Measurements from ENCODE around the gene TMEM107.

The TMEM107 gene

GRCh38 chr17:8149419-8150193 is 26.6 kb downstream of the TMEM107 start:
- no peak overlapping the region for H2AFZ ChIP-seq
- no peak overlapping the region for H3K4me2 ChIP-seq (ENCODE audit: low read length)
- no peaks in the 10 kb centered on the region for H3K27me3 ChIP-seq (ENCODE audit: control insufficient read depth, insufficient read depth, low read length)
- H3K9me3 ChIP-seq (ENCODE audit: control insufficient read depth, low read length): no peaks in the 10 kb centered on the region
- TF ChIP-seq CTCF (IDR thresholded peaks at IDR 0.05): no peak
- H3K9ac ChIP-seq: no peak overlapping the region
- no peak overlapping the region for H3K27ac ChIP-seq
- no peak overlapping the region for H3K4me3 ChIP-seq (ENCODE audit: low read depth, low read length)
- peaks cover 27% of the 10 kb centered on the region for H3K4me1 ChIP-seq
- peaks cover 44% of the 10 kb centered on the region for H3K79me2 ChIP-seq
- no peaks in the 10 kb centered on the region for H3K36me3 ChIP-seq (ENCODE audit: control insufficient read depth, insufficient read depth, low read length)

DNA sequence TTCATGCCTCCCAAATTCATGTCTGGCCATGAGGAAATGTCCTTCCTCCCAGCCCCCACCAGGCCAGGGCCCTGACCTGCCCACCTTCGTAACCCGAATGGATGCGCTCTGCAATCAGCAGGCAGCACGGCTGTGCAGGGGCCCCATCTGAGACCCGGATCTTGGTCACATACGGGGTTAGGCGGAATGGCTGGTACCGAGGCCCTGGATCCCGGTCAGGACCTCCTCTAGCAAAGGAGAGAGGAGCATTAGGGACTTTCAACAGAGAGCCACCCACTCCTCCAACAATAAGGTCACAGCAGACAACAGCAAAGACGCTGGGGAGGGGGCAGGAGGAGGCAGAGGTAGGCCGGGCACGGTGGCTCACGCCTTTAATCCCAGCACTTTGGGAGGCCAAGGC is 27.6 kb downstream of the TMEM107 start:
- Histone ChIP-seq H3K4me1 (peaks cover 25% of the 10 kb centered on the region), H3K4me3 (ENCODE audit: low read depth, low read length) (no peak overlapping the region), H3K36me3 (ENCODE audit: control insufficient read depth, insufficient read depth, low read length) (no peaks in the 10 kb centered on the region), H3K9me3 (ENCODE audit: control insufficient read depth, low read length) (no peaks in the 10 kb centered on the region), H2AFZ (no peak overlapping the region), H3K79me2 (peaks cover 43% of the 10 kb centered on the region), H3K9ac (no peak overlapping the region), H3K27ac (no peak overlapping the region), H3K4me2 (ENCODE audit: low read length) (no peak overlapping the region), H3K27me3 (ENCODE audit: control insufficient read depth, insufficient read depth, low read length) (no peaks in the 10 kb centered on the region)
- no peak for TF ChIP-seq CTCF (IDR thresholded peaks at IDR 0.05)

DNA sequence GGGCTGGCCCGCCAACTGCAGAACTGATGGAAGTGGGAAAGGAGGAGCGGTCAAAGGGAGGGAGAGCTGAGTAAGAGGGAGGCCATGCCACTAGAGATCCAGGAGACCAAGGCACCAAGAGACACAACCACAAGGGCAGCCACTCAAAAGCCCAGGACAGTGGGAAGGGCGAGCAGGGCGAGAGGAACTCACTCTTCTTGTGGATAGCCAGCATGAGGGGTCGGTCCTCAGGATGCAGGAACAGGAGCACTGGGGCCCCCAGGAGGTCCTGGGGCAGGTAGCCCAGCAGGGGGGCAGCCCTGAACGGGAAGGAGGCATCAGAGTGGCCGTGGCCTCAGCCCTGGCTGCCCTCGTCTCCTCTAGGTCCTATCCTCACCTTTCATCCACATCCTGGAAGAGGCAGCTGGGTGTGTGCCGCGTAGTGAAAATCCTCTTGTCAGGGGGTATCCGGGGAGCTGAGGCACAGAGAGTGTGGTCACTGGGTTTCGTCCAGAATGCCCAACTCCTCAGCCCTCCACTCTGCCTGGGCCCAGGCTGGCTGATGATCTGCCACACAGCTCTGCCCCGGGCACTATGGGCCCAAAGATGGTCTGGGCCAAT is 28.3 kb downstream of the TMEM107 start:
- Histone ChIP-seq H3K27ac (peak overlapping the region; percentile 8), H3K4me1 (peaks cover 18% of the 10 kb centered on the region), H3K36me3 (ENCODE audit: control insufficient read depth, insufficient read depth, low read length) (no peaks in the 10 kb centered on the region), H3K4me2 (ENCODE audit: low read length) (no peak overlapping the region), H3K4me3 (ENCODE audit: low read depth, low read length) (no peak overlapping the region), H3K79me2 (peaks cover 43% of the 10 kb centered on the region), H2AFZ (no peak overlapping the region), H3K9me3 (ENCODE audit: control insufficient read depth, low read length) (no peaks in the 10 kb centered on the region), H3K9ac (no peak overlapping the region), H3K27me3 (ENCODE audit: control insufficient read depth, insufficient read depth, low read length) (no peaks in the 10 kb centered on the region)
- TF ChIP-seq CTCF (IDR thresholded peaks at IDR 0.05): no peak

GRCh38 chr17:8147141-8147804 is 28.9 kb downstream of the TMEM107 start:
- Histone ChIP-seq H3K4me2 (ENCODE audit: low read length) (no peak overlapping the region), H3K9me3 (ENCODE audit: control insufficient read depth, low read length) (no peaks in the 10 kb centered on the region), H3K4me1 (peaks cover 14% of the 10 kb centered on the region), H3K27me3 (ENCODE audit: control insufficient read depth, insufficient read depth, low read length) (no peaks in the 10 kb centered on the region), H3K79me2 (peaks cover 43% of the 10 kb centered on the region), H3K36me3 (ENCODE audit: control insufficient read depth, insufficient read depth, low read length) (no peaks in the 10 kb centered on the region), H3K27ac (peak overlapping the region; percentile 24), H3K9ac (no peak overlapping the region), H2AFZ (no peak overlapping the region), H3K4me3 (ENCODE audit: low read depth, low read length) (no peak overlapping the region)
- no peak for TF ChIP-seq CTCF (IDR thresholded peaks at IDR 0.05)

All from parathyroid adenoma (tissue), 2 donors.